Stimulated activated naive CD8-positive, alpha-beta T cell treated with anti-CD3 and anti-CD28 coated beads, Interleukin-15, amount 100 ng/mL, for 72 hours (primary cell): ENCODE data around the gene PCA3.

ENCODE experiments used
- ATAC-seq: fragments of 150-1000 bp; cut with Tn5 transposase; 2 replicates; pipeline ENCODE4 v1.10.0; 2021; ENCODE audit warnings: mild to moderate bottlenecking, moderate library complexity
- DNase-seq, 2 donors: peaks; one replicate each; pipeline ENCODE4 v3.0.0; 2021 to 2022
- H3K27ac Mint-ChIP-seq, 2 donors: one replicate each; pipeline ENCODE4 v1.8.0; 2022; ENCODE audit warnings: mild to moderate bottlenecking in 2 of 2, mixed read lengths in 2 of 2, moderate library complexity in 2 of 2
- H3K27me3 Mint-ChIP-seq: one replicate; pipeline ENCODE4 v1.8.0; 2022; ENCODE audit warnings: mixed read lengths
- H3K4me1 Mint-ChIP-seq: one replicate; pipeline ENCODE4 v1.8.0; 2022; ENCODE audit warnings: mild to moderate bottlenecking, mixed read lengths
- H3K4me3 Mint-ChIP-seq, 2 donors: one replicate each; pipeline ENCODE4 v1.8.0; 2022; ENCODE audit warnings: mild to moderate bottlenecking in 2 of 2, mixed read lengths in 2 of 2, moderate library complexity in 1 of 2
- H3K9me3 Mint-ChIP-seq, 2 donors: one replicate each; pipeline ENCODE4 v1.8.0; 2022; ENCODE audit warnings: mixed read lengths in 2 of 2

The PCA3 gene

GRCh38 chr9:76764138-76764537 lies at the start of gene PCA3:
TSS of gene PCA3 (plus strand) at chr9:76764438.
- peaks cover 3% of the 10 kb centered on the region for H3K27me3 Mint-ChIP-seq
- H3K9me3 Mint-ChIP-seq = no peaks in the 10 kb centered on the region
- H3K4me3 Mint-ChIP-seq = no peak within 1 kb of the TSS
- no peak within 1 kb of the TSS for H3K27ac Mint-ChIP-seq
- no peak for ATAC-seq
- no peak for DNase-seq
- H3K4me1 Mint-ChIP-seq = no peaks in the 10 kb centered on the region

- no peak for ATAC-seq
- no peak overlapping the region for H3K4me3 Mint-ChIP-seq
- no peaks in the 10 kb centered on the region for H3K4me1 Mint-ChIP-seq
- no peak for DNase-seq
- peaks cover 22% of the 10 kb centered on the region for H3K27me3 Mint-ChIP-seq
- H3K27ac Mint-ChIP-seq = no peak overlapping the region
- no peaks in the 10 kb centered on the region for H3K9me3 Mint-ChIP-seq
Observed at GRCh38 chr9:76716085-76716672, 48.1 kb upstream of the PCA3 start.

GRCh38 chr9:76717176-76717575 lies 47.1 kb upstream of the PCA3 start:
- ATAC-seq = no peak
- H3K4me1 Mint-ChIP-seq = no peaks in the 10 kb centered on the region
- no peak for DNase-seq
- H3K9me3 Mint-ChIP-seq = no peaks in the 10 kb centered on the region
- no peak overlapping the region for H3K27ac Mint-ChIP-seq
- H3K4me3 Mint-ChIP-seq = no peak overlapping the region
- H3K27me3 Mint-ChIP-seq = peaks cover 22% of the 10 kb centered on the region

GRCh38 chr9:76717613-76718012 lies 46.6 kb upstream of the PCA3 start:
- no peak for ATAC-seq
- no peaks in the 10 kb centered on the region for H3K4me1 Mint-ChIP-seq
- no peak for DNase-seq
- no peak overlapping the region for H3K4me3 Mint-ChIP-seq
- H3K27me3 Mint-ChIP-seq = peaks cover 22% of the 10 kb centered on the region
- no peaks in the 10 kb centered on the region for H3K9me3 Mint-ChIP-seq
- H3K27ac Mint-ChIP-seq = no peak overlapping the region

- peak overlapping the region in 1 of 2 donors; percentile 4 for H3K27ac Mint-ChIP-seq
- no peak for DNase-seq
- ATAC-seq = no peak
- H3K27me3 Mint-ChIP-seq = peaks cover 22% of the 10 kb centered on the region
- no peak overlapping the region for H3K4me3 Mint-ChIP-seq
- H3K9me3 Mint-ChIP-seq = no peaks in the 10 kb centered on the region
- H3K4me1 Mint-ChIP-seq = no peaks in the 10 kb centered on the region
Observed at GRCh38 chr9:76718166-76718565, 46.1 kb upstream of the PCA3 start.

GRCh38 chr9:76720245-76720644 lies 44.0 kb upstream of the PCA3 start:
- no peak for ATAC-seq
- DNase-seq = no peak
- Mint-ChIP-seq H3K4me1 (no peaks in the 10 kb centered on the region), H3K4me3 (no peak overlapping the region), H3K27me3 (peaks cover 25% of the 10 kb centered on the region), H3K27ac (no peak overlapping the region), H3K9me3 (no peaks in the 10 kb centered on the region)

GRCh38 chr9:76725011-76725546 lies 39.2 kb upstream of the PCA3 start:
- H3K27ac Mint-ChIP-seq = no peak overlapping the region
- H3K9me3 Mint-ChIP-seq = no peaks in the 10 kb centered on the region
- H3K27me3 Mint-ChIP-seq = peaks cover 19% of the 10 kb centered on the region
- no peak overlapping the region for H3K4me3 Mint-ChIP-seq
- H3K4me1 Mint-ChIP-seq = no peaks in the 10 kb centered on the region
- ATAC-seq (no peak), DNase-seq (no peak)

GRCh38 chr9:76725885-76726284 lies 38.4 kb upstream of the PCA3 start:
- ATAC-seq = no peak
- no peaks in the 10 kb centered on the region for H3K9me3 Mint-ChIP-seq

GRCh38 chr9:76729116-76729515 lies 35.1 kb upstream of the PCA3 start:
- Mint-ChIP-seq H3K27me3 (peaks cover 23% of the 10 kb centered on the region), H3K9me3 (no peaks in the 10 kb centered on the region), H3K4me3 (no peak overlapping the region), H3K4me1 (no peaks in the 10 kb centered on the region), H3K27ac (no peak overlapping the region)
- ATAC-seq = no peak
- DNase-seq = no peak

More at GRCh38 chr9:76725885-76726284, 38.4 kb upstream of the PCA3 start:
- Mint-ChIP-seq H3K4me3 (no peak overlapping the region), H3K27me3 (peaks cover 23% of the 10 kb centered on the region), H3K27ac (no peak overlapping the region), H3K4me1 (no peaks in the 10 kb centered on the region)
- DNase-seq = no peak

- Mint-ChIP-seq H3K27ac (no peak overlapping the region), H3K4me3 (no peak overlapping the region), H3K9me3 (no peaks in the 10 kb centered on the region), H3K4me1 (no peaks in the 10 kb centered on the region), H3K27me3 (peaks cover 29% of the 10 kb centered on the region)
- no peak for DNase-seq
- ATAC-seq = no peak
Observed at GRCh38 chr9:76729980-76730737, 34.1 kb upstream of the PCA3 start.

GRCh38 chr9:76730801-76731200 lies 33.4 kb upstream of the PCA3 start:
- Mint-ChIP-seq H3K27me3 (peaks cover 23% of the 10 kb centered on the region), H3K27ac (no peak overlapping the region), H3K4me1 (no peaks in the 10 kb centered on the region), H3K9me3 (no peaks in the 10 kb centered on the region), H3K4me3 (no peak overlapping the region)
- ATAC-seq (no peak), DNase-seq (no peak)

GRCh38 chr9:76732341-76732958 lies 31.8 kb upstream of the PCA3 start:
- DNase-seq (no peak), ATAC-seq (no peak)
- H3K4me3 Mint-ChIP-seq = no peak overlapping the region
- no peaks in the 10 kb centered on the region for H3K4me1 Mint-ChIP-seq
- H3K27me3 Mint-ChIP-seq = peaks cover 17% of the 10 kb centered on the region
- no peak overlapping the region for H3K27ac Mint-ChIP-seq
- H3K9me3 Mint-ChIP-seq = no peaks in the 10 kb centered on the region

GRCh38 chr9:76733096-76733495 lies 31.1 kb upstream of the PCA3 start:
- no peaks in the 10 kb centered on the region for H3K4me1 Mint-ChIP-seq
- DNase-seq = no peak
- no peak for ATAC-seq
- H3K27ac Mint-ChIP-seq = peak overlapping the region in 1 of 2 donors; percentile 88
- no peak overlapping the region for H3K4me3 Mint-ChIP-seq
- peaks cover 17% of the 10 kb centered on the region for H3K27me3 Mint-ChIP-seq
- no peaks in the 10 kb centered on the region for H3K9me3 Mint-ChIP-seq

GRCh38 chr9:76734716-76735115 lies 29.5 kb upstream of the PCA3 start:
- H3K27ac Mint-ChIP-seq = peak overlapping the region in 1 of 2 donors; percentile 1
- no peak overlapping the region for H3K4me3 Mint-ChIP-seq
- H3K27me3 Mint-ChIP-seq = peaks cover 16% of the 10 kb centered on the region
- ATAC-seq = no peak
- no peak for DNase-seq
- no peaks in the 10 kb centered on the region for H3K9me3 Mint-ChIP-seq
- no peaks in the 10 kb centered on the region for H3K4me1 Mint-ChIP-seq

- H3K9me3 Mint-ChIP-seq = peaks cover 2 to 8% of the 10 kb centered on the region in 2 donors
- ATAC-seq = no peak
- H3K27ac Mint-ChIP-seq = no peak overlapping the region
- peaks cover 14% of the 10 kb centered on the region for H3K27me3 Mint-ChIP-seq
- DNase-seq = no peak
- H3K4me3 Mint-ChIP-seq = no peak overlapping the region
- no peaks in the 10 kb centered on the region for H3K4me1 Mint-ChIP-seq
Observed at GRCh38 chr9:76737154-76737902, 26.9 kb upstream of the PCA3 start.
